Measurements from ENCODE around the gene ZNF580.
A peak's percentile ranks its signal among the peaks of the same experiment; 100 is the strongest.

ZNF580 gene

GRCh38 chr19:55673465-55673864, 32.7 kb downstream of the ZNF580 start:
- no peak for TF ChIP-seq POLR2A (IDR thresholded peaks at IDR 0.05; ENCODE audit: low read depth, low read length)
- no peak for FAIRE-seq
- DNase-seq (ENCODE audit: insufficient read length, low spot score): no peak

DNA sequence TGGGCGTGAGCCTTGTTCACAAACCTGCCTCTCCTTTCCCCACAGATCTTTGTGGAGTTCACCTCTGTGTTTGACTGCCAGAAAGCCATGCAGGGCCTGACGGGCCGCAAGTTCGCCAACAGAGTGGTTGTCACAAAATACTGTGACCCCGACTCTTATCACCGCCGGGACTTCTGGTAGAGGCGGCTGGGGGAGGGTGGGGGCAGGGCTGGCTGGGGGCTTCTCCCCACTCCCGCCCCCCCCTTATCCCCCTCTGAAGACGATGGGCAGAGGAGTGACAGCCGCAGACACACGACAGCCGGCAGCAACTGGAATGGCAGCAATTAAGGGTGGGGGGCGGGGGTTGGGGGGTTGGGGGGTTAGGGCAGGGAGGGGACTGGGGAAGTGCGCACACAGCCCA, 33.1 kb downstream of the ZNF580 start:
- TF ChIP-seq POLR2A (IDR thresholded peaks at IDR 0.05; ENCODE audit: low read depth, low read length): 0 out of 2 replicates have a peak, but pooled peaks have one; percentile 5
- no peak for FAIRE-seq
- DNase-seq (ENCODE audit: insufficient read length, low spot score): no peak

DNA sequence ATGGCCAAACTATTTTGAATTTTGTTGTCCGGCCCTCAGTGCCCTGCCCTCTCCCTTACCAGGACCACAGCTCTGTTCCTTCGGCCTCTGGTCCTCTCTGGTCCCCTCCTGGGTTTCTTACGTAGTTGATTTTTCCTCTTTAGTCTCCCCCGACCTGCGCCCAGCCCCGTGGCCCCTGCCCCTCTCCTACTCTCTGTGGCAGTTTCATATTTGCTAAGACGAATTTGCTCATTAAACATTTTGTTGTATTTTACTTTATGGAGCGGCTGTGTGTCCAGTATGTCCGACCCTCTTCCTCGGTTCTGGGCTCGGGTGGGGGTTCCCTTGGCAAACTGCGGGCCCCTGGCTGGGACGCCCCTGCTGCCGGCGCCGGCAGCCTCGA, 33.6 kb downstream of the ZNF580 start:
- DNase-seq (ENCODE audit: insufficient read length, low spot score) (no peak), FAIRE-seq (no peak)
- TF ChIP-seq POLR2A (IDR thresholded peaks at IDR 0.05; ENCODE audit: low read depth, low read length): no peak

GRCh38 chr19:55674841-55675660, 34.2 kb downstream of the ZNF580 start, which contains the start of gene EPN1:
TSS of gene EPN1 (plus strand) at chr19:55675226. CDS start at chr19:55678628, 3,402 bp downstream.
- TF ChIP-seq POLR2A (IDR thresholded peaks at IDR 0.05; ENCODE audit: low read depth, low read length): peak; percentile 71
- DNase-seq (ENCODE audit: insufficient read length, low spot score) (peak; percentile 100), FAIRE-seq (no peak)

GRCh38 chr19:55675661-55676354, 35.0 kb downstream of the ZNF580 start:
- TF ChIP-seq POLR2A (IDR thresholded peaks at IDR 0.05; ENCODE audit: low read depth, low read length): no peak
- FAIRE-seq (no peak), DNase-seq (ENCODE audit: insufficient read length, low spot score) (no peak)

- TF ChIP-seq POLR2A (IDR thresholded peaks at IDR 0.05; ENCODE audit: low read depth, low read length): no peak
- FAIRE-seq (no peak), DNase-seq (ENCODE audit: insufficient read length, low spot score) (no peak)
Measured at GRCh38 chr19:55676383-55676782, 35.6 kb downstream of the ZNF580 start.

DNA sequence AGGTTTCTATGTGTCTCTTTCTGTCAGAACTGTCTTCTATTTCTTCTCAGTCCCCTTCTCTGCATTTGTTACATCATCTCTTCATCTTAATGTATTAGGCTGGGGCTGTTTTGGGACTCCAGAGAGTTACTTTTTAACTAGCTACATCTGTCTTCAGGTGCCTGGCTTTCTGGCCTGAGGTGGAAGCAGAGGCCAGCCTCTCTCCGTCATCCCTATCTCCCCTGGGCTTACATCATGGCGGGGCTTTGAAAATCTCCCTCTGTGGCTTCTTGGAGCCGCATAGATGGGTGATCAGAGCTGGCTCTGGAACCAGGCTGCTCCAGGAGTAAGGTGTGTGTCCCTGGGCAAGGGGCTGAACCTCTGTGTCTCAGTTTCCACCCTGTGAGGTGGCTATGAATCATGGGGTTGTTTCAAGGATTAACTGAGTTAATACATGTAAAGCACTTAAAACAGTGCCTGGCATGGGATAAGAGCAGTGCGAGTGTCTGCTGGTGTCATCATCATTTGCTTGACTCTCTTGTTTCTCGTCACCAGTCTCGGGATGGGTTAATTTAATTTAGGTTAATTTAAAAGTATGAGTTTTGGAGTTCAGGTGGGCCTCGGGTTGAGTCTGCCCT, 36.2 kb downstream of the ZNF580 start:
- no peak for DNase-seq (ENCODE audit: insufficient read length, low spot score)
- no peak for FAIRE-seq
- no peak for TF ChIP-seq POLR2A (IDR thresholded peaks at IDR 0.05; ENCODE audit: low read depth, low read length)

GRCh38 chr19:55677572-55678028, 36.8 kb downstream of the ZNF580 start:
- no peak for TF ChIP-seq POLR2A (IDR thresholded peaks at IDR 0.05; ENCODE audit: low read depth, low read length)
- DNase-seq (ENCODE audit: insufficient read length, low spot score) (no peak), FAIRE-seq (no peak)

DNA sequence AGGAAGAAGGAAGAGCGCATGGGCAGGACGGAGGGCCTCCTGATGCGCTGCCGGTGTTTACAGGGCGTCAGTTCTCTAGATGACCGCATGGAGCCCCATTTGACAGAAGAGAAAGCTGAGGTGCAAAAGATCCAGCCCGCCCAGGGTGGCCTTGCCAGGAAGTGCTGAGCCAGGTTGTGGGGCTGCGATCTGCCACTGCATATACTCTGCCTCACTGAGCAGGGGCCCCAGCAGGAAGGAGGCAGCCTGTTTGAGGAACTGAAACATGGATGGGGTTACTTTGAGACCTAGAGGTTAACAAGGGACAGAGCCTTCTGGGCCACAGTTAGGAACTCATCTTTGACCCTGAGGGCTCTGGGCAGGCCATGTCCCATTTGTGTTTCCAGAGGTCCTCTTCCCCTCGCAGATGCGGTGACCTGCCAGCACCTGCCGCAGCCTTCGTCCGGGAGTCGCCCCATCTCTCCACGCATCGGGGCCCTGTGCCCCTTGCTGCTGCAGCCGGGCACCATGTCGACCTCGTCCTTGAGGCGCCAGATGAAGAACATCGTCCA, 37.4 kb downstream of the ZNF580 start:
- DNase-seq (ENCODE audit: insufficient read length, low spot score) (no peak), FAIRE-seq (no peak)
- TF ChIP-seq POLR2A (IDR thresholded peaks at IDR 0.05; ENCODE audit: low read depth, low read length): no peak

DNA sequence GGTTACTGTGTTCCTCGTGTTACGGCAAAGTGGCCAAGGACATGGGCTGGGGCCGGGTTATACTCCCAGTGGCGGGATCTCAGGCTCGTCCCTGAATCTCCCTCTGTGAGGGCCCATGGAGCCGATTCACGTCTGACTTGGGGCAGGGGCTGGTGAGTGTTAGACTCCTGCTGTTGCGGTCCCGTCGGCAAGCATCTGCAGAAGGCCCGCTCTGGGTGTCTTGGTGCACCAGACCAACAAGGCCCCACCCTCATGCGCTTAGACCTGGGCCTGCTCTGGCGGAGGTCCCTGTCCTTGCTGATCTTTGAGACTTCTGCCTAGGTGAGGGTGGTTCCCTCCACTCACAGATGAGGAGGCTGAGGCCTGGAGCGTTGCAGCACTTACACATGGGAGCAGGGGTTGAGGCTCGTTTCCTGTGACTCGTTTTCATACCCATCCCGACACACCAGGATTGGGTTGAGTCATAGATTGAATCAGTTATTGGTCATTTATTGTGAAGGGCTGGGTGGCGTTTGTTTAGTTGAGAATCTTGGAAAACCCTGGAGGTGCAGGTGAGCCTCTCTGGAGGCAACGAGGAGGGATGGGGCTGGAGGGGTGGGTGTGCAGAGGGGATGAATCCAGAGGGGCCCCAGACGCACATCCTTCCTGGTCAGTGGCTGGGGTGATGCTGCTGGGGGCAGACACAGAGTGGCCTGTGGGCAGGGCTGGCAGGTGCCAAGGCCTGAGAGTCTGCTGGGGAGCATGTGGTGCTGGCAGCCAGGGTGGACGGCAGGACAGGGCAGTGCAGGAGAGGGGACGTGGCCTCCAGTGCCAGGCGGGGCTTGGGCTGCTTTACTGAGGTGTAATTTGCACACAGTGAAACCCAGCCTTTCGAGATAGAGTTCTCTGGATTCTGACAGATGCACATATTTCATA, 38.8 kb downstream of the ZNF580 start:
- DNase-seq (ENCODE audit: insufficient read length, low spot score) (peak; percentile 95), FAIRE-seq (no peak)

GRCh38 chr19:55680339-55681130, 39.7 kb downstream of the ZNF580 start:
- FAIRE-seq: no peak
- no peak for DNase-seq (ENCODE audit: insufficient read length, low spot score)
- no peak for TF ChIP-seq POLR2A (IDR thresholded peaks at IDR 0.05; ENCODE audit: low read depth, low read length)

More for the DNA sequence above, 38.8 kb downstream of the ZNF580 start:
- no peak for TF ChIP-seq POLR2A (IDR thresholded peaks at IDR 0.05; ENCODE audit: low read depth, low read length)

Data from H54 (cell line).